ENCODE results near the gene ADAM33.
A peak's percentile ranks its signal among the peaks of the same experiment; 100 is the strongest.

ADAM33 gene

GRCh38 chr20:3689978-3690377 is 8.2 kb upstream of the ADAM33 start:
- H3K4me3 ChIP-seq (ENCODE audit: insufficient read depth, low read depth, low read length): no peak overlapping the region
- H3K36me3 ChIP-seq (ENCODE audit: control insufficient read depth, insufficient read depth, low read length): no peaks in the 10 kb centered on the region
- peaks cover 5% of the 10 kb centered on the region for H3K27me3 ChIP-seq (ENCODE audit: control insufficient read depth, insufficient read depth, low read length, poor library complexity, severe bottlenecking)
- WGBS, 2 experiments: 90 to 94% methylated on average over 11 of the region's 11 CpGs
- H3K27ac ChIP-seq (ENCODE audit: insufficient read depth, low read depth, low read length, poor library complexity, severe bottlenecking): no peak overlapping the region
- no peaks in the 10 kb centered on the region for H3K9me3 ChIP-seq (ENCODE audit: control insufficient read depth, low read length)
- no peaks in the 10 kb centered on the region for H3K4me1 ChIP-seq (ENCODE audit: control insufficient read depth, insufficient read depth, low read length)

- Histone ChIP-seq H3K9me3 (ENCODE audit: control insufficient read depth, low read length) (no peaks in the 10 kb centered on the region), H3K27me3 (ENCODE audit: control insufficient read depth, insufficient read depth, low read length, poor library complexity, severe bottlenecking) (peaks cover 18% of the 10 kb centered on the region), H3K27ac (ENCODE audit: insufficient read depth, low read depth, low read length, poor library complexity, severe bottlenecking) (no peak overlapping the region), H3K4me1 (ENCODE audit: control insufficient read depth, insufficient read depth, low read length) (no peaks in the 10 kb centered on the region), H3K4me3 (ENCODE audit: insufficient read depth, low read depth, low read length) (no peak overlapping the region), H3K36me3 (ENCODE audit: control insufficient read depth, insufficient read depth, low read length) (no peaks in the 10 kb centered on the region)
- WGBS, 2 experiments: 69 to 83% methylated on average over 2 of the region's 2 CpGs
Observed at GRCh38 chr20:3687655-3688054, 5.8 kb upstream of the ADAM33 start.

GRCh38 chr20:3686867-3687321 is 5.1 kb upstream of the ADAM33 start:
- Histone ChIP-seq H3K4me3 (ENCODE audit: insufficient read depth, low read depth, low read length) (no peak overlapping the region), H3K4me1 (ENCODE audit: control insufficient read depth, insufficient read depth, low read length) (no peaks in the 10 kb centered on the region), H3K27me3 (ENCODE audit: control insufficient read depth, insufficient read depth, low read length, poor library complexity, severe bottlenecking) (peaks cover 25% of the 10 kb centered on the region), H3K27ac (ENCODE audit: insufficient read depth, low read depth, low read length, poor library complexity, severe bottlenecking) (no peak overlapping the region), H3K36me3 (ENCODE audit: control insufficient read depth, insufficient read depth, low read length) (no peaks in the 10 kb centered on the region), H3K9me3 (ENCODE audit: control insufficient read depth, low read length) (no peaks in the 10 kb centered on the region)
- WGBS, 2 experiments: 74 to 75% methylated on average over 9 of the region's 9 CpGs

- 94% methylated on average over 7 of the region's 7 CpGs for WGBS, 2 experiments
- Histone ChIP-seq H3K27ac (ENCODE audit: insufficient read depth, low read depth, low read length, poor library complexity, severe bottlenecking) (no peak overlapping the region), H3K9me3 (ENCODE audit: control insufficient read depth, low read length) (no peaks in the 10 kb centered on the region)
Observed at GRCh38 chr20:3686421-3686820, 4.6 kb upstream of the ADAM33 start.

GRCh38 chr20:3685341-3685740 is 3.5 kb upstream of the ADAM33 start:
- Histone ChIP-seq H3K9me3 (ENCODE audit: control insufficient read depth, low read length) (no peaks in the 10 kb centered on the region), H3K27ac (ENCODE audit: insufficient read depth, low read depth, low read length, poor library complexity, severe bottlenecking) (no peak overlapping the region), H3K4me3 (ENCODE audit: insufficient read depth, low read depth, low read length) (no peak overlapping the region), H3K36me3 (ENCODE audit: control insufficient read depth, insufficient read depth, low read length) (no peaks in the 10 kb centered on the region), H3K4me1 (ENCODE audit: control insufficient read depth, insufficient read depth, low read length) (peaks cover 4% of the 10 kb centered on the region), H3K27me3 (ENCODE audit: control insufficient read depth, insufficient read depth, low read length, poor library complexity, severe bottlenecking) (peaks cover 35% of the 10 kb centered on the region)
- WGBS, 2 experiments: 78 to 83% methylated on average over 7 of the region's 7 CpGs

More at GRCh38 chr20:3686421-3686820, 4.6 kb upstream of the ADAM33 start:
- Histone ChIP-seq H3K4me1 (ENCODE audit: control insufficient read depth, insufficient read depth, low read length) (no peaks in the 10 kb centered on the region), H3K27me3 (ENCODE audit: control insufficient read depth, insufficient read depth, low read length, poor library complexity, severe bottlenecking) (peaks cover 30% of the 10 kb centered on the region), H3K4me3 (ENCODE audit: insufficient read depth, low read depth, low read length) (no peak overlapping the region), H3K36me3 (ENCODE audit: control insufficient read depth, insufficient read depth, low read length) (no peaks in the 10 kb centered on the region)

GRCh38 chr20:3681352-3681930 is 369 bp downstream of the ADAM33 start:
- H3K4me1 ChIP-seq (ENCODE audit: control insufficient read depth, insufficient read depth, low read length): peaks cover 7% of the 10 kb centered on the region
- H3K4me3 ChIP-seq (ENCODE audit: insufficient read depth, low read depth, low read length): peak overlapping the region; percentile 42
- H3K27ac ChIP-seq (ENCODE audit: insufficient read depth, low read depth, low read length, poor library complexity, severe bottlenecking): no peak overlapping the region
- no peaks in the 10 kb centered on the region for H3K9me3 ChIP-seq (ENCODE audit: control insufficient read depth, low read length)
- no peaks in the 10 kb centered on the region for H3K36me3 ChIP-seq (ENCODE audit: control insufficient read depth, insufficient read depth, low read length)
- H3K27me3 ChIP-seq (ENCODE audit: control insufficient read depth, insufficient read depth, low read length, poor library complexity, severe bottlenecking): peaks cover 35% of the 10 kb centered on the region
- WGBS, 2 experiments: 14 to 15% methylated on average over 32 of the region's 32 CpGs

GRCh38 chr20:3680701-3681351 is 984 bp downstream of the ADAM33 start:
- Histone ChIP-seq H3K36me3 (ENCODE audit: control insufficient read depth, insufficient read depth, low read length) (no peaks in the 10 kb centered on the region), H3K27ac (ENCODE audit: insufficient read depth, low read depth, low read length, poor library complexity, severe bottlenecking) (no peak overlapping the region)

GRCh38 chr20:3679749-3680700 is 1.8 kb downstream of the ADAM33 start:
- WGBS, 2 experiments: 80% methylated on average over 18 of the region's 18 CpGs
- H3K4me3 ChIP-seq (ENCODE audit: insufficient read depth, low read depth, low read length): no peak overlapping the region
- H3K4me1 ChIP-seq (ENCODE audit: control insufficient read depth, insufficient read depth, low read length): peaks cover 7% of the 10 kb centered on the region
- H3K27me3 ChIP-seq (ENCODE audit: control insufficient read depth, insufficient read depth, low read length, poor library complexity, severe bottlenecking): peaks cover 31% of the 10 kb centered on the region
- H3K9me3 ChIP-seq (ENCODE audit: control insufficient read depth, low read length): no peaks in the 10 kb centered on the region
- no peak overlapping the region for H3K27ac ChIP-seq (ENCODE audit: insufficient read depth, low read depth, low read length, poor library complexity, severe bottlenecking)
- H3K36me3 ChIP-seq (ENCODE audit: control insufficient read depth, insufficient read depth, low read length): no peaks in the 10 kb centered on the region

More at GRCh38 chr20:3680701-3681351, 984 bp downstream of the ADAM33 start:
- peak overlapping the region; percentile 42 for H3K4me3 ChIP-seq (ENCODE audit: insufficient read depth, low read depth, low read length)
- peaks cover 7% of the 10 kb centered on the region for H3K4me1 ChIP-seq (ENCODE audit: control insufficient read depth, insufficient read depth, low read length)
- peaks cover 35% of the 10 kb centered on the region for H3K27me3 ChIP-seq (ENCODE audit: control insufficient read depth, insufficient read depth, low read length, poor library complexity, severe bottlenecking)
- 68 to 69% methylated on average over 15 of the region's 15 CpGs for WGBS, 2 experiments
- no peaks in the 10 kb centered on the region for H3K9me3 ChIP-seq (ENCODE audit: control insufficient read depth, low read length)

- Histone ChIP-seq H3K9me3 (ENCODE audit: control insufficient read depth, low read length) (no peaks in the 10 kb centered on the region), H3K4me1 (ENCODE audit: control insufficient read depth, insufficient read depth, low read length) (peaks cover 7% of the 10 kb centered on the region), H3K27ac (ENCODE audit: insufficient read depth, low read depth, low read length, poor library complexity, severe bottlenecking) (no peak overlapping the region), H3K27me3 (ENCODE audit: control insufficient read depth, insufficient read depth, low read length, poor library complexity, severe bottlenecking) (peaks cover 25% of the 10 kb centered on the region), H3K4me3 (ENCODE audit: insufficient read depth, low read depth, low read length) (no peak overlapping the region), H3K36me3 (ENCODE audit: control insufficient read depth, insufficient read depth, low read length) (no peaks in the 10 kb centered on the region)
- WGBS, 2 experiments: 92 to 93% methylated on average over 14 of the region's 14 CpGs
Observed at GRCh38 chr20:3678856-3679720, 2.7 kb downstream of the ADAM33 start.

Data from ectodermal cell (in vitro differentiated cells).